Neural progenitor cell (in vitro differentiated cells): Measurements from ENCODE around the gene MRPS10. TPM values are rescaled to one million over a fixed set of nuclear protein-coding genes. Genes with fewer than 3 reads are reported as not detected.

Experiments
- DNase-seq: peaks from one replicate; pipeline ENCODE4 v3.0.0-alpha.2; 2016; ENCODE audit warnings: low spot score
- H2AFZ ChIP-seq: fragments of 200-600 bp; sonication (generic); replicated peaks from 2 replicates; pipeline ENCODE4 v1.6.1; 2016; ENCODE audit warnings: antibody characterized with exemption
- H3F3A ChIP-seq: fragments of 200-600 bp; sonication (generic); 2 replicates; pipeline ENCODE4 v1.6.1; 2016; ENCODE audit warnings: antibody characterized with exemption, low read depth
- H3K27ac ChIP-seq: fragments of 200-600 bp; sonication (generic); 2 replicates; pipeline ENCODE4 v1.5.1; 2016; ENCODE audit warnings: mild to moderate bottlenecking
- H3K27me3 ChIP-seq: fragments of 200-600 bp; sonication (generic); 2 replicates; pipeline ENCODE4 v1.6.1; 2016; ENCODE audit warnings: mild to moderate bottlenecking, moderate library complexity
- H3K36me3 ChIP-seq: fragments of 200-600 bp; sonication (generic); 2 replicates; pipeline ENCODE4 v1.5.1; 2016
- H3K4me1 ChIP-seq: fragments of 200-600 bp; sonication (generic); 2 replicates; pipeline ENCODE4 v1.6.1; 2016; ENCODE audit warnings: mixed run types
- H3K4me2 ChIP-seq: fragments of 200-600 bp; sonication (generic); 2 replicates; pipeline ENCODE4 v1.6.1; 2016
- H3K4me3 ChIP-seq: fragments of 200-600 bp; sonication (generic); 2 replicates; pipeline ENCODE4 v1.5.1; 2016
- H3K79me2 ChIP-seq: fragments of 200-600 bp; sonication (generic); 2 replicates; pipeline ENCODE4 v1.6.1; 2016; ENCODE audit warnings: low read depth
- H3K9ac ChIP-seq: fragments of 200-600 bp; sonication (generic); 2 replicates; pipeline ENCODE4 v1.6.1; 2016
- H3K9me3 ChIP-seq: fragments of 200-600 bp; sonication (generic); 2 replicates; pipeline ENCODE4 v1.5.1; 2016; ENCODE audit warnings: low read depth
- H4K20me1 ChIP-seq: fragments of 200-600 bp; sonication (generic); 2 replicates; pipeline ENCODE4 v1.6.1; 2016; ENCODE audit warnings: low read depth
- H3K27ac Mint-ChIP-seq: 3 replicates; pipeline ENCODE4 v1.8.0; 2021; ENCODE audit warnings: mixed read lengths
- H3K27me3 Mint-ChIP-seq: 2 replicates; pipeline ENCODE4 v1.8.0; 2022; ENCODE audit warnings: low read depth, mild to moderate bottlenecking, inconsistent platforms, moderate library complexity, mixed read lengths; ENCODE audit not compliant: insufficient read depth
- H3K36me3 Mint-ChIP-seq: 3 replicates; pipeline ENCODE4 v1.8.0; 2021; ENCODE audit warnings: mixed read lengths
- H3K4me1 Mint-ChIP-seq: 3 replicates; pipeline ENCODE4 v1.8.0; 2021; ENCODE audit warnings: mixed read lengths
- H3K4me3 Mint-ChIP-seq: 3 replicates; pipeline ENCODE4 v1.8.0; 2021; ENCODE audit warnings: mild to moderate bottlenecking, moderate library complexity, mixed read lengths
- H3K9me3 Mint-ChIP-seq: 3 replicates; pipeline ENCODE4 v1.8.0; 2020; ENCODE audit warnings: mixed read lengths
- EZH2 ChIP-seq: fragments of 200-600 bp; sonication (generic); IDR thresholded peaks from 2 replicates; pipeline ENCODE4 v1.6.1; 2017; ENCODE audit warnings: antibody characterized with exemption, mild to moderate bottlenecking, moderate library complexity
- EZH2phosphoT487 ChIP-seq: fragments of 200-600 bp; sonication (generic); IDR thresholded peaks from 2 replicates; pipeline ENCODE4 v1.6.1; 2017; ENCODE audit warnings: antibody characterized with exemption
- total RNA-seq: library from RNA; depleted of rRNA; stranded (reverse); fragments of >200 nt; gene quantifications from 2 replicates; pipeline ENCODE4 v1.2.3, GENCODE V29; 2015; ENCODE audit warnings: low replicate concordance
- TF ChIP-seq, protein P1 (sequence below): fragments of 200-600 bp; sonication (generic); IDR thresholded peaks from 2 replicates; pipeline ENCODE4 v1.5.1; 2017; ENCODE audit warnings: antibody characterized with exemption, mild to moderate bottlenecking

MRPS10 gene
- total RNA-seq, 1 donor from 2014 or later: 68.0 TPM

DNA sequence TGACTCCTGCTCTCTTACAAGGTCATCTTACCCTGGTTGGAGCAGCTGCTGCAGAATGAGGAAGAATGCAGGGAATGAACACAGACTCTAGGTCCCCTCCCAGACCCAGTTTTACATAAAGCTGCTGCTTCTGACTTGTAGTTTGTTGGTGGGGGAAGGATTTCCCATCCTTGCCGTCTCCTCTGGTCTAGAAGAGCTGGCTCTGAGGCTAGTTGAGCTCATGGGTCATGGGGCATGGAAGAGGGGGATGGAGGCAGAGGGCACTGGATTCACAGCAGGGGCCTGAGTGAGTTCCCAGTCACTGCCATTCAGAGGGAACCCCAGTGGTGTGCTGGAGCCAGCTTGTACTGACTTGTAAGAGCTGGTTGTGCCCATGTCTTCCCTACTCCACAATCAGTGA, 53.7 kb downstream of the MRPS10 start:
- no peaks in the 10 kb centered on the region for H3K79me2 ChIP-seq
- H3K9me3 ChIP-seq: no peaks in the 10 kb centered on the region
- no peaks in the 10 kb centered on the region for H3K27me3 ChIP-seq
- DNase-seq: no peak
- Mint-ChIP-seq H3K4me3 (no peak overlapping the region), H3K4me1 (peaks cover 24% of the 10 kb centered on the region), H3K27me3 (peaks cover 5% of the 10 kb centered on the region), H3K9me3 (no peaks in the 10 kb centered on the region), H3K27ac (no peak overlapping the region), H3K36me3 (no peaks in the 10 kb centered on the region)
- H3F3A ChIP-seq: peaks cover 6% of the 10 kb centered on the region
- H3K4me1 ChIP-seq: peaks cover 10% of the 10 kb centered on the region
- no peak for TF ChIP-seq EZH2phosphoT487
- TF ChIP-seq EZH2: no peak
- TF ChIP-seq, protein P1, sequence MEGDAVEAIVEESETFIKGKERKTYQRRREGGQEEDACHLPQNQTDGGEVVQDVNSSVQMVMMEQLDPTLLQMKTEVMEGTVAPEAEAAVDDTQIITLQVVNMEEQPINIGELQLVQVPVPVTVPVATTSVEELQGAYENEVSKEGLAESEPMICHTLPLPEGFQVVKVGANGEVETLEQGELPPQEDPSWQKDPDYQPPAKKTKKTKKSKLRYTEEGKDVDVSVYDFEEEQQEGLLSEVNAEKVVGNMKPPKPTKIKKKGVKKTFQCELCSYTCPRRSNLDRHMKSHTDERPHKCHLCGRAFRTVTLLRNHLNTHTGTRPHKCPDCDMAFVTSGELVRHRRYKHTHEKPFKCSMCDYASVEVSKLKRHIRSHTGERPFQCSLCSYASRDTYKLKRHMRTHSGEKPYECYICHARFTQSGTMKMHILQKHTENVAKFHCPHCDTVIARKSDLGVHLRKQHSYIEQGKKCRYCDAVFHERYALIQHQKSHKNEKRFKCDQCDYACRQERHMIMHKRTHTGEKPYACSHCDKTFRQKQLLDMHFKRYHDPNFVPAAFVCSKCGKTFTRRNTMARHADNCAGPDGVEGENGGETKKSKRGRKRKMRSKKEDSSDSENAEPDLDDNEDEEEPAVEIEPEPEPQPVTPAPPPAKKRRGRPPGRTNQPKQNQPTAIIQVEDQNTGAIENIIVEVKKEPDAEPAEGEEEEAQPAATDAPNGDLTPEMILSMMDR: no peak
- H3K4me2 ChIP-seq: no peak overlapping the region
- no peak overlapping the region for H3K9ac ChIP-seq
- no peaks in the 10 kb centered on the region for H4K20me1 ChIP-seq
- no peaks in the 10 kb centered on the region for H3K36me3 ChIP-seq
- no peak overlapping the region for H3K4me3 ChIP-seq
- no peak overlapping the region for H3K27ac ChIP-seq
- no peak overlapping the region for H2AFZ ChIP-seq

DNA sequence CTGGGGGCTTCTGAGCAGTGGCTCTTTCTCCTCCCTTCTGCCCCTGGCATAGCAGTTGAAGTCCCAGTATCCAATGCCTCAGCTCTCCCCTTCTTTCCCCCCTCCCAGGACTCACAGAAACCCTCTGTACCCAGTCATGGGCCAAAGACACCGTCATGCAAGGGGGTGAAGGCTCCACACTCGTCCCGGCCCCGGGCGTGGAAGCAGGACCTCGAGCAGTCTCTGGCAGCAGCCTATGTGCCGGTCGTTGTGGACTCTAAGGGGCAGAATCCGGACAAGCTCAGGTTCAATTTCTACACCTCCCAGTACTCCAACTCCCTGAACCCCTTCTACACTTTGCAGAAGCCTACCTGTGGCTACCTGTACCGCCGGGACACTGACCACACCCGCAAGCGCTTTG, 54.8 kb downstream of the MRPS10 start:
- H4K20me1 ChIP-seq: no peaks in the 10 kb centered on the region
- H3K4me1 ChIP-seq: peaks cover 18% of the 10 kb centered on the region
- H3K36me3 ChIP-seq: no peaks in the 10 kb centered on the region
- H3K27me3 ChIP-seq: no peaks in the 10 kb centered on the region
- H3K4me3 ChIP-seq: no peak overlapping the region
- Mint-ChIP-seq H3K27ac (peak overlapping the region; percentile 66), H3K9me3 (no peaks in the 10 kb centered on the region), H3K36me3 (no peaks in the 10 kb centered on the region), H3K27me3 (peaks cover 4% of the 10 kb centered on the region), H3K4me1 (peaks cover 26% of the 10 kb centered on the region), H3K4me3 (no peak overlapping the region)
- no peaks in the 10 kb centered on the region for H3K9me3 ChIP-seq
- no peak for DNase-seq
- H3K79me2 ChIP-seq: no peaks in the 10 kb centered on the region
- H3K27ac ChIP-seq: no peak overlapping the region
- no peak overlapping the region for H3K9ac ChIP-seq
- TF ChIP-seq, protein P1: no peak
- no peak for TF ChIP-seq EZH2phosphoT487
- TF ChIP-seq EZH2: no peak
- H2AFZ ChIP-seq: no peak overlapping the region
- H3F3A ChIP-seq: peaks cover 6% of the 10 kb centered on the region
- H3K4me2 ChIP-seq: no peak overlapping the region

DNA sequence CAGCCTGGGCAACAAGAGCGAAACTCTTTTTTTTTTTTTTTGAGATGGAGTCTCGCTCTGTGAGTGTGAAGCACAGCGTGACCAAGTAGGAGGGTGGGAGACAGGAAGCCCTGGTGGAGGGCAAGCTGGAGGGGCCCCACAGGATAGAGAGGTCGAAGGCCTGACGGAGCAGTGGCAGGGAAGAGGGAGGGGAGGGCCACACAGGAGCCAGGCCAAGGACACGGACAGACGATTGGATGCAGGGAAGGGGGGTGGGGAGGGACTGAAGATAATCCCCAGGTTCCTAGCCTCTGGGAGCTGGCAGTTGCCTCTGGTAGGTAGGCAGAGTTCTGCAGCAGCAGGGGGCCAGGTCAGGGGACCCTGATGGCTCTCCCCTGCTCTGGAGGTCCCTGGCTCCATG, 55.3 kb downstream of the MRPS10 start:
- Mint-ChIP-seq H3K27ac (no peak overlapping the region), H3K27me3 (peaks cover 4% of the 10 kb centered on the region), H3K4me1 (peaks cover 27% of the 10 kb centered on the region), H3K9me3 (no peaks in the 10 kb centered on the region), H3K36me3 (no peaks in the 10 kb centered on the region), H3K4me3 (peak overlapping the region; percentile 57)
- Histone ChIP-seq H3K4me2 (no peak overlapping the region), H3K27me3 (no peaks in the 10 kb centered on the region), H3K4me3 (no peak overlapping the region), H3F3A (peaks cover 6% of the 10 kb centered on the region), H4K20me1 (no peaks in the 10 kb centered on the region), H3K36me3 (no peaks in the 10 kb centered on the region), H2AFZ (no peak overlapping the region), H3K79me2 (no peaks in the 10 kb centered on the region), H3K9ac (no peak overlapping the region), H3K27ac (no peak overlapping the region), H3K4me1 (peaks cover 18% of the 10 kb centered on the region), H3K9me3 (no peaks in the 10 kb centered on the region)
- TF ChIP-seq EZH2 (no peak), EZH2phosphoT487 (no peak)
- TF ChIP-seq, protein P1: no peak
- DNase-seq: peak; percentile 20
